ENCODE results near the gene NOS2. TPM values are rescaled to one million over a fixed set of nuclear protein-coding genes. Genes with fewer than 3 reads are reported as not detected.
A peak's percentile ranks its signal among the peaks of the same experiment; 100 is the strongest.
"Not testable (repeated sequence)": the region's sequence is repeated elsewhere in the genome, so short reads cannot be mapped to it uniquely, and the experiment has no call there.

NOS2 gene
- total RNA-seq = 10 to 100 TPM; 10.5 to 67.1 (median 11.0) TPM
- long read RNA-seq, donor 1, full-length matches to known transcripts = 1 of 3 reads
- long read RNA-seq, donor 1, partial matches to known transcripts = 2 of 3 reads
- long read RNA-seq, donor 1, other reads (novel, unspliced or antisense) = 0 of 3 reads
- long read RNA-seq, donor 2, full-length matches to known transcripts = 1 of 14 reads
- long read RNA-seq, donor 2, partial matches to known transcripts = 10 of 14 reads
- long read RNA-seq, donor 2, other reads (novel, unspliced or antisense) = 3 of 14 reads

DNA sequence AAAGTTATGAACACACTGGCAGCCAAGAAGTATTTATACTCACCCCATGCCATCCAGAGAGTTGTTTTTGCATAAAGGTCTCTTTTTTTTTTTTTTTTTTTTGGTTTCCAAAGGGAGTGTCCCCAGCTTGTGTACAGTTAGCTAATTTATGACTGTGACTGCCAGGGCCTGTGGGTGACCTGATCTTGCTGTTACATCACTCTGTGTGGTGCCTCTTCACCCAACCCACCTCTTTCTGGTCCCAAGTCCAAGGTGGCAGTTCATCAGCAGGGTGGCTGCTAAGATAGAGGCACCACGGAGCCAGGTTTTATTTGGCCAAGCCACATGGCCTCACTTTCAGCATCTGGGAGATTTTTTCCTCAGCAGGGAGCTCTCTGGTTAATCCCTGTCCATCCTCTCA lies at the start of gene NOS2:
NOS2 (minus strand) TSS at position 8 of the 400 bp plus-strand sequence. CDS start 1,720 bp downstream, outside the sequence.
- H3K4me1 ChIP-seq (ENCODE audit: low read depth) = peaks cover 9% of the 10 kb centered on the region
- TF ChIP-seq, protein P1, sequence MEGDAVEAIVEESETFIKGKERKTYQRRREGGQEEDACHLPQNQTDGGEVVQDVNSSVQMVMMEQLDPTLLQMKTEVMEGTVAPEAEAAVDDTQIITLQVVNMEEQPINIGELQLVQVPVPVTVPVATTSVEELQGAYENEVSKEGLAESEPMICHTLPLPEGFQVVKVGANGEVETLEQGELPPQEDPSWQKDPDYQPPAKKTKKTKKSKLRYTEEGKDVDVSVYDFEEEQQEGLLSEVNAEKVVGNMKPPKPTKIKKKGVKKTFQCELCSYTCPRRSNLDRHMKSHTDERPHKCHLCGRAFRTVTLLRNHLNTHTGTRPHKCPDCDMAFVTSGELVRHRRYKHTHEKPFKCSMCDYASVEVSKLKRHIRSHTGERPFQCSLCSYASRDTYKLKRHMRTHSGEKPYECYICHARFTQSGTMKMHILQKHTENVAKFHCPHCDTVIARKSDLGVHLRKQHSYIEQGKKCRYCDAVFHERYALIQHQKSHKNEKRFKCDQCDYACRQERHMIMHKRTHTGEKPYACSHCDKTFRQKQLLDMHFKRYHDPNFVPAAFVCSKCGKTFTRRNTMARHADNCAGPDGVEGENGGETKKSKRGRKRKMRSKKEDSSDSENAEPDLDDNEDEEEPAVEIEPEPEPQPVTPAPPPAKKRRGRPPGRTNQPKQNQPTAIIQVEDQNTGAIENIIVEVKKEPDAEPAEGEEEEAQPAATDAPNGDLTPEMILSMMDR (IDR thresholded peaks at IDR 0.05) = no peak
- no peak within 1 kb of the TSS for H3K4me3 ChIP-seq
- ATAC-seq (peak; percentile 72), DNase-seq (peak in 1 of 3 donors; percentile 51)
- intact Hi-C loops (cut with DNase I, micrococcal nuclease) = loop anchor here in 1 of 2 donors (10.0 kb wide), 1 partner anchor 74 kb away; no protein-coding TSS in a partner anchor
- no peaks in the 10 kb centered on the region for H3K9me3 ChIP-seq
- no peaks in the 10 kb centered on the region for H3K36me3 ChIP-seq (ENCODE audit: low read depth)

DNA sequence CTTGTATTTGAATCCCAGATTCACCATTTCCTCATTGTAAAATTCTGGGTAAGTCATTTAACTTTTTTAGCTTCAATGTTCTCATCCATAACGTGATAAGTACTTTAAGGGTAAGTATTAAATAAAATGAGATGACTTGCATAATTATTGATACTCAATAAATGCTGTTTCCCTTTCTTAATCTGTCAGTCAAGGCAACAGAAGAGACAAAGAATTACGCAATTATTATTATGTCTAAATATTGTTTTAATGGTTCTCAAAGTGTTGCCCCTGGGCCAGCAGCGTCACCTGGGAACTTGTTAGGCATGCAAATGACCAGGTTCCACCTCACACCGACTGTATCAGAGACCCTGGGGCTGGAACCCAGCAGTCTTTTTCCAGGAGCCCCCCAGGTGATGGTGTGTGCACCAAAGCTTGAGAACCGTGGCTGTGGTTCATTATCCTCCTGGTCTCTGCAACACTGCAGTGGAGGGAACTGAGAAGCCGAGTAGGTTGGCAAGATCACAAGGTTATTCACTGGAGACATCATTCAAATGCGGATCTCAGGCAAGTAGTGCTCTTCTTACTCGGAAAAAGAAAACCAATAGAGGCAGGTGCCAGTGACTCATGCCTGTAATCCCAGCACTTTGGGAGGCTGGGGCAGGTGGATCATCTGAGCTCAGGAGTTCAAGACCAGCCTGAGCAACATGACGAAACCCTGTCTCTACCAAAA lies 49.3 kb upstream of the NOS2 start:
- ATAC-seq = no peak
- intact Hi-C loops (cut with DNase I, micrococcal nuclease) = no loop called here

DNA sequence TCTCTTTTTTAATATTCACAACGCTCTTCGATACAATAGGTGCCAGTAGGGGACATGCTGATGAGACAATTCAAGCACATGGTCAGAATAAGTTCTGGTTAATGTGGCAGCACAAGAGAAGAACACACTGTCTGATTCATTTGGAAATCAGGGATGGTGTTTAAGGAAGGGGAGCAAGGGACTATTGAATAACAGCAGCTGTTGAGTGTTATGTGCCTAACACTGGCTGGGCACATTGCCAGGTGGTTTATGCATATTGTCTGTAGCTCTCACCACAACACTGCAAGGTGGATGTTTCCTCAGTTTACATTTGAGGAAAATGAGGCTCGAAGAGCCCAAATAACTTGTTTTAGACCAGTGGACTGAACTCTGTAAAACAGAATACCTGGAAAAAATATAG lies 48.6 kb upstream of the NOS2 start:
- peak; percentile 14 for ATAC-seq

More for the DNA sequence above, 49.3 kb upstream of the NOS2 start:
- DNase-seq = no peak
- H3K4me3 ChIP-seq = no peak overlapping the region
- H3K4me1 ChIP-seq (ENCODE audit: low read depth) = peaks cover 19% of the 10 kb centered on the region
- H3K9me3 ChIP-seq = no peaks in the 10 kb centered on the region
- H3K36me3 ChIP-seq (ENCODE audit: low read depth) = no peaks in the 10 kb centered on the region
- TF ChIP-seq, protein P1 (IDR thresholded peaks at IDR 0.05) = no peak

DNA sequence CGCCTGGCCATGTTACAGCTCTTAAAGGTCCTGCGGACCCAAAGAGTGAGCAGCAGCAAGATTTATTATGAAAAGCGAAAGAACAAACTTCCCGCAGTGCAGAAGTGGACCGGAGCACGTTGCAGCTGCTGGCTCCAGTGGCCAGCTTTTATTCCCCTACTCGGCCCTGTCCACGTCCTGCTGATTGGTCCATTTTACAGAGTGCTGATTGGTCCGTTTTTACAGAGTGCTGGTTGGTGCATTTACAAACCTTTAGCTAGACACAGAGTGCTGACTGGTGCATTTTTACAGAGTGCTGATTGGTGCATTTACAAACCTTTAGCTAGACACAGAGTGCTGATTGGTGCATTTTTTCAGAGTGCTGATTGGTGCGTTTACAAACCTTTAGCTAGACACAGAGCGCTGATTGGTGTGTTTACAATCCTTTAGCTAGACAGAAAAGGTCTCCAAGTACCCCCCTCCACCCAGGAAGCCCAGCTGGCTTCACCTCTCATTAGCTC lies 46.5 kb upstream of the NOS2 start:
- ATAC-seq; H3K4me3 ChIP-seq; H3K9me3 ChIP-seq; H3K4me1 ChIP-seq (ENCODE audit: low read depth); DNase-seq; H3K36me3 ChIP-seq (ENCODE audit: low read depth); intact Hi-C loops (cut with DNase I, micrococcal nuclease): not testable (repeated sequence)

More for the DNA sequence above, 48.6 kb upstream of the NOS2 start:
- intact Hi-C loops (cut with DNase I, micrococcal nuclease) = no loop called here
- peak in 1 of 3 donors; percentile 55 for DNase-seq
- H3K4me3 ChIP-seq = no peak overlapping the region
- TF ChIP-seq, protein P1 (IDR thresholded peaks at IDR 0.05) = no peak
- H3K36me3 ChIP-seq (ENCODE audit: low read depth) = no peaks in the 10 kb centered on the region
- no peaks in the 10 kb centered on the region for H3K9me3 ChIP-seq
- peaks cover 19% of the 10 kb centered on the region for H3K4me1 ChIP-seq (ENCODE audit: low read depth)

DNA sequence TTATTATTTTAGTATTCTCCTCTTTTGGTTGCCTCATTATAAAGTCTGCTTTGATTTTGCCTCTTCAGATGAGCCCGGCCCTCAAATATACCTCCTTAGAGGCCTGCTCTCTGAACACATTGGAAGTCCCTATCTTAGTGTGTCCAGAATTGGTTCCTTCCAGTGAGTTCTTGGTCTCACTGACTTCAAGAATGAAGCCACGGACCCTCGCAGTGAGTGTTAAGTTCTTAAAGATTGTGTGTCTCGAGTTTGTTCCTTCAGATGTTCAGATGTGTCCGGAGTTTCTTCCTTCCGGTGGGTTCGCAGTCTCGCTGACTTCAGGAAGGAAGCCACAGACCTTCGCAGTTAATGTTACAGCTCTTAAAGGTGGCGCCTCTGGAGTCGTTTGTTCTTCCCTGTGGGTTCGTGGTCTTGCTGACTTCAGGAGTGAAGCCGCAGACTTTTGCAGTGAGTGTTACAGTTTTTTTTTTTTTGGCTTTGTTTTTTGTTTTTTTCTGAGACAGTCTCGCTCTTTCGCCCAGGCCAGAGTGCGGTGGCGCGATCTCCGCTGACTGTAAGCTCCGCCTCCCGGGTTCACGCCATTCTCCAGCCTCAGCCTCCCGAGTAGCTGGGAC lies 45.8 kb upstream of the NOS2 start:
- DNase-seq = peak in 1 of 3 donors; percentile 39
- intact Hi-C loops (cut with DNase I, micrococcal nuclease) = no loop called here

More for the DNA sequence above, 45.8 kb upstream of the NOS2 start:
- H3K9me3 ChIP-seq = no peaks in the 10 kb centered on the region
- ATAC-seq = no peak
- H3K36me3 ChIP-seq (ENCODE audit: low read depth) = no peaks in the 10 kb centered on the region
- H3K4me3 ChIP-seq = no peak overlapping the region
- H3K4me1 ChIP-seq (ENCODE audit: low read depth) = peaks cover 4% of the 10 kb centered on the region
- TF ChIP-seq, protein P1 (IDR thresholded peaks at IDR 0.05) = no peak
